Fibroblast of lung (primary cell): ENCODE results near the gene ANKRD34C.

ENCODE experiments used
- EZH2 ChIP-seq: IDR thresholded peaks from 2 replicates; pipeline ENCODE4 v1.5.1; 2012; ENCODE audit warnings: low read length, control low read depth, mild to moderate bottlenecking; ENCODE audit errors: missing control alignments
- TF ChIP-seq, protein P1 (sequence below), 2 donors: IDR thresholded peaks in 1 of 2; conservative IDR thresholded peaks in 1 of 2; 1 replicate in 1 of 2; 2 replicates in 1 of 2; pipeline ENCODE4 v1.5.1; 2011 to 2012; ENCODE audit warnings: low read length in 2 of 2, control low read depth in 1 of 2, inconsistent platforms in 1 of 2, low read depth in 1 of 2, mild to moderate bottlenecking in 1 of 2

DNA sequence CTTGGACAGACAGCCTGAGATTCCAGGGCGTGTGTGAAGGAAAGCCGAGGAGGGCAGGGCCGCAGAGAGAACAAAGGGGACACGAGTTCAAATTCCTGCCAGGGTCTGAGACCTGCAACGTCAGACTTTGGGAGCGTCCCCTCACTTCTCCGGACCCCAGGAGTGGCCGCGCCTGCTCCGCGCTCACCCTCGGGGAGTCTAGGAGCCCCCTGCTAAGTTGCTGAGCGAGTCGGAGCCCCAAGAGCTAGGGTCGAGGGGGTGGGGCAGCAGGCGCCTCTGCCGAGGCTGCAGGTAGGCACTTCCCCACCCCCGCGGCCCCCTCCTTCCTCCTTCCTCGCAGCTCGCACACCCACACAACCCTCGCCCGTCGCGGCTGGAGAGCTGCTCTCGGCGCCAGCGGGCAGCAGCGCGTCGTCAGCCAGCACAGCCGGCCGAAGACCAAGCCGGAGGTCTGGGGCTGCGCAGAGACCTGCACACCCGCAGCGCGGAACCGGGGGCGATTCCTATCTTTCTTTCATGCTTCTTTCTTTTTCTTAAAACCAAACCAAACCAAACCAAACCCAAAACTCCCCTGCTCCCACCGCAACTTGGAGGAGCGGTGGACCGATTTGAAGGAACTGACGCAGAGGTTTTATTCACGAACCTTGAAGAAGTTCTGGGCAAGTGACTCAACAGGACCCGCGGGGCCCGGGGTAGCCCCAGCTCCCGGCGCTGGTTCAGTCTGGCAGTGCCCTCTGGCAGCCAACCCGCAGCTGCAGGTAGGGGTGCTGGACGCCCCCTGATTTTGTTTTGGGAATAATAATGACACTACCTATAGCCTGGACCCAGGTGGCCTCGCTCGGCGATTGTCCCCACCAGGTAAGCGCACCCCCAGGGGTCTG is at the start of gene ANKRD34C:
- TF ChIP-seq, protein P1, sequence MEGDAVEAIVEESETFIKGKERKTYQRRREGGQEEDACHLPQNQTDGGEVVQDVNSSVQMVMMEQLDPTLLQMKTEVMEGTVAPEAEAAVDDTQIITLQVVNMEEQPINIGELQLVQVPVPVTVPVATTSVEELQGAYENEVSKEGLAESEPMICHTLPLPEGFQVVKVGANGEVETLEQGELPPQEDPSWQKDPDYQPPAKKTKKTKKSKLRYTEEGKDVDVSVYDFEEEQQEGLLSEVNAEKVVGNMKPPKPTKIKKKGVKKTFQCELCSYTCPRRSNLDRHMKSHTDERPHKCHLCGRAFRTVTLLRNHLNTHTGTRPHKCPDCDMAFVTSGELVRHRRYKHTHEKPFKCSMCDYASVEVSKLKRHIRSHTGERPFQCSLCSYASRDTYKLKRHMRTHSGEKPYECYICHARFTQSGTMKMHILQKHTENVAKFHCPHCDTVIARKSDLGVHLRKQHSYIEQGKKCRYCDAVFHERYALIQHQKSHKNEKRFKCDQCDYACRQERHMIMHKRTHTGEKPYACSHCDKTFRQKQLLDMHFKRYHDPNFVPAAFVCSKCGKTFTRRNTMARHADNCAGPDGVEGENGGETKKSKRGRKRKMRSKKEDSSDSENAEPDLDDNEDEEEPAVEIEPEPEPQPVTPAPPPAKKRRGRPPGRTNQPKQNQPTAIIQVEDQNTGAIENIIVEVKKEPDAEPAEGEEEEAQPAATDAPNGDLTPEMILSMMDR (conservative IDR thresholded peaks at IDR 0.05 in 1 of 2, IDR thresholded peaks at IDR 0.05 in 1 of 2; ENCODE audit: low read depth in 1 of 2, low read length in 2 of 2): no peak
- TF ChIP-seq EZH2: peak; percentile 46
